KG1 (cell line): Measurements from ENCODE around the gene GRK5.

Source experiments
- DNase-seq: peaks from one replicate; lab custom pipeline; 2025; lab: John Stamatoyannopoulos, UW

GRK5 gene

GRCh38 chr10:119505131-119505551 lies 297.8 kb downstream of the GRK5 start:
- DNase-seq = no peak
